ENCODE measurements around the gene ICAM3. TPM values are rescaled to one million over a fixed set of nuclear protein-coding genes. Genes with fewer than 3 reads are reported as not detected.
A peak's percentile ranks its signal among the peaks of the same experiment; 100 is the strongest.

The ICAM3 gene
- total and polyA plus RNA-seq, 8 donors, result 5.2 to 13.8 (median 6.4) TPM

DNA sequence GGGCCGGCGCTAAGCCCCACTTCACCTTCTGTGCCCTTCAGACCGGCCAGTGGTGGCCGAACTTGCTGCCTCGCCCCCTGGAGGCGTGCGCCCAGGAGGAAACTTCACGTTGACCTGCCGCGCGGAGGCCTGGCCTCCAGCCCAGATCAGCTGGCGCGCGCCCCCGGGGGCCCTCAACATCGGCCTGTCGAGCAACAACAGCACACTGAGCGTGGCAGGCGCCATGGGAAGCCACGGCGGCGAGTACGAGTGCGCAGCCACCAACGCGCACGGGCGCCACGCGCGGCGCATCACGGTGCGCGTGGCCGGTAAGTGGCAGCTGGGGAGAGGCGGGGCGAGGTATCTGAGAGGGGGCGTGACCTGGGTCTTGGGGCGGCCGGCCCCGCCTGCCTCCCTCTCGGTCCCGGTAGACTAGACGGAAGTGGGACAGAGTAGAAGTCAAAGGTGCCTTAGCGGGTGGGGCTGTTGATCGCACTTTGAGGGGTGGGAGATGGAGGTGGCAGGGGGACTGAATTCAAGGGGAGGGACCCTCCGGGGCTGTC lies 44.0 kb downstream of the ICAM3 start:
- no peak for TF ChIP-seq CTCF (IDR thresholded peaks at IDR 0.05)
- FAIRE-seq, result no peak
- WGBS, 2 donors, result 1 to 2% methylated on average over 47 to 48 of the region's 48 CpGs
- peak in 3 of 4 donors; percentile 22 to 46 (median 26) for ATAC-seq
- H3K36me3 ChIP-seq, result no peaks in the 10 kb centered on the region
- DNase-seq, result peak in 1 of 6 donors; percentile 66
- H3K4me3 ChIP-seq, result peak overlapping the region in 1 of 4 donors; percentile 39
- no peaks in the 10 kb centered on the region for H3K9me3 ChIP-seq
- H3K27me3 ChIP-seq, result peaks cover 0 to 33% (median 5%) of the 10 kb centered on the region in 4 donors
- peaks cover 11 to 17% (median 12%) of the 10 kb centered on the region in 3 donors for H3K4me1 ChIP-seq
- no peak overlapping the region for H3K27ac ChIP-seq
- intact Hi-C loops (cut with DNase I), result no loop called here

- H3K27me3 ChIP-seq, result peaks cover 0 to 38% (median 5%) of the 10 kb centered on the region in 4 donors
- H3K27ac ChIP-seq, result no peak overlapping the region
Measured at GRCh38 chr19:10294368-10294697, 45.1 kb downstream of the ICAM3 start.

DNA sequence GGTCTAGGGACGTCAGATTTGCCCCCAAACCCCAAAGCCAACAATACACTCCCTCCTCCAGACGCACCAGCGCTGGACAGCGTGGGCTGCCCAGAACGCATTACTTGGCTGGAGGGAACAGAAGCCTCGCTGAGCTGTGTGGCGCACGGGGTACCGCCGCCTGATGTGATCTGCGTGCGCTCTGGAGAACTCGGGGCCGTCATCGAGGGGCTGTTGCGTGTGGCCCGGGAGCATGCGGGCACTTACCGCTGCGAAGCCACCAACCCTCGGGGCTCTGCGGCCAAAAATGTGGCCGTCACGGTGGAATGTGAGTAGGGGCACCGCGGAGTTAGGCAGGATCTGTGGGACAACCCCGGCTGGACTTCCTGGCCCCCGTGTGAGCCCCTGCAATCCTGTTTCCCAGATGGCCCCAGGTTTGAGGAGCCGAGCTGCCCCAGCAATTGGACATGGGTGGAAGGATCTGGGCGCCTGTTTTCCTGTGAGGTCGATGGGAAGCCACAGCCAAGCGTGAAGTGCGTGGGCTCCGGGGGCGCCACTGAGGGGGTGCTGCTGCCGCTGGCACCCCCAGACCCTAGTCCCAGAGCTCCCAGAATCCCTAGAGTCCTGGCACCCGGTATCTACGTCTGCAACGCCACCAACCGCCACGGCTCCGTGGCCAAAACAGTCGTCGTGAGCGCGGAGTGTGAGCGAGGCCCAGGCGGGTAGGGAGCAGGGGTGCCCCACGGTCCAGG lies 45.6 kb downstream of the ICAM3 start:
- Histone ChIP-seq H3K4me3 (no peak overlapping the region), H3K36me3 (no peaks in the 10 kb centered on the region), H3K27me3 (peaks cover 0 to 38% (median 5%) of the 10 kb centered on the region in 4 donors), H3K4me1 (peaks cover 11 to 21% (median 17%) of the 10 kb centered on the region in 3 donors), H3K9me3 (no peaks in the 10 kb centered on the region), H3K27ac (no peak overlapping the region)
- no peak for TF ChIP-seq CTCF (IDR thresholded peaks at IDR 0.05)
- 17 to 19% methylated on average over 40 to 49 of the region's 49 CpGs for WGBS, 2 donors
- ATAC-seq (no peak), DNase-seq (no peak), FAIRE-seq (no peak)
- intact Hi-C loops (cut with DNase I), result no loop called here

More at GRCh38 chr19:10294368-10294697, 45.1 kb downstream of the ICAM3 start:
- TF ChIP-seq CTCF (IDR thresholded peaks at IDR 0.05), result no peak
- Histone ChIP-seq H3K9me3 (no peaks in the 10 kb centered on the region), H3K4me3 (no peak overlapping the region), H3K36me3 (no peaks in the 10 kb centered on the region), H3K4me1 (peaks cover 11 to 19% (median 17%) of the 10 kb centered on the region in 3 donors)
- FAIRE-seq, result no peak
- WGBS, 2 donors, result 4 to 9% methylated on average over 25 of the region's 25 CpGs
- DNase-seq, result no peak
- no peak for ATAC-seq
- intact Hi-C loops (cut with DNase I), result no loop called here

- DNase-seq (peak in 1 of 6 donors; percentile 76), FAIRE-seq (no peak), ATAC-seq (no peak)
- Histone ChIP-seq H3K27ac (no peak overlapping the region), H3K4me3 (peak overlapping the region in 2 of 4 donors; percentile 26 to 48), H3K9me3 (no peaks in the 10 kb centered on the region), H3K36me3 (no peaks in the 10 kb centered on the region), H3K4me1 (peaks cover 11 to 21% (median 17%) of the 10 kb centered on the region in 3 donors), H3K27me3 (peaks cover 0 to 42% (median 7%) of the 10 kb centered on the region in 4 donors)
- TF ChIP-seq CTCF (IDR thresholded peaks at IDR 0.05), result no peak
- WGBS, 2 donors, result 9 to 15% methylated on average over 55 to 56 of the region's 56 CpGs
- intact Hi-C loops (cut with DNase I), result no loop called here
Measured at GRCh38 chr19:10292789-10293636, 46.4 kb downstream of the ICAM3 start.
